ENCODE data around the gene TMX3.

DNA sequence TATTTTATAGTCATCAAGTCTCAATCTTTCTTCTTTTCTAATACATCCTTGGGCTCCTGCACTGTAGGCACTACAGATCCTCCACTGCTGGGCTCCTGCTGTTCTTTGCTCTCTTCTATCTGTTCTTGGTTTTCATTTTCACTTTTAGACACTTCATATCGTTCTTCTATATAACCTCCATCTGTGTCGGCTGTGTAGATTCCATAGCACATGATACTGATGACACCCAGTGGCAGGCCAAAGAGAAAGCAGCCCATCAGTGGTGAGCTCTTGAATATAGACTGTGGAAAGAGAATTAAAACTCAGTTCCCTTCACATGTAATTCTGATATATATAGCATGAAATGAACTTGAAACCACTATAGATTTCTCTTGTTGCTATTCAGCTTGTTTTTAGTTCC is 38.0 kb downstream of the TMX3 start:
- TF ChIP-seq, protein P1, sequence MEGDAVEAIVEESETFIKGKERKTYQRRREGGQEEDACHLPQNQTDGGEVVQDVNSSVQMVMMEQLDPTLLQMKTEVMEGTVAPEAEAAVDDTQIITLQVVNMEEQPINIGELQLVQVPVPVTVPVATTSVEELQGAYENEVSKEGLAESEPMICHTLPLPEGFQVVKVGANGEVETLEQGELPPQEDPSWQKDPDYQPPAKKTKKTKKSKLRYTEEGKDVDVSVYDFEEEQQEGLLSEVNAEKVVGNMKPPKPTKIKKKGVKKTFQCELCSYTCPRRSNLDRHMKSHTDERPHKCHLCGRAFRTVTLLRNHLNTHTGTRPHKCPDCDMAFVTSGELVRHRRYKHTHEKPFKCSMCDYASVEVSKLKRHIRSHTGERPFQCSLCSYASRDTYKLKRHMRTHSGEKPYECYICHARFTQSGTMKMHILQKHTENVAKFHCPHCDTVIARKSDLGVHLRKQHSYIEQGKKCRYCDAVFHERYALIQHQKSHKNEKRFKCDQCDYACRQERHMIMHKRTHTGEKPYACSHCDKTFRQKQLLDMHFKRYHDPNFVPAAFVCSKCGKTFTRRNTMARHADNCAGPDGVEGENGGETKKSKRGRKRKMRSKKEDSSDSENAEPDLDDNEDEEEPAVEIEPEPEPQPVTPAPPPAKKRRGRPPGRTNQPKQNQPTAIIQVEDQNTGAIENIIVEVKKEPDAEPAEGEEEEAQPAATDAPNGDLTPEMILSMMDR (IDR thresholded peaks at IDR 0.05), result no peak
- TF ChIP-seq POLR2A (IDR thresholded peaks at IDR 0.05), result no peak
- no peak for TF ChIP-seq POLR2AphosphoS5 (IDR thresholded peaks at IDR 0.05)

Data from transverse colon (tissue), 4 donors.